Measurements from ENCODE around the gene GNPTAB. TPM values are rescaled to one million over a fixed set of nuclear protein-coding genes. Genes with fewer than 3 reads are reported as not detected.

Gene GNPTAB
- polyA plus RNA-seq, 2 of the 4 experiments (the other 2 are of a cell fraction), result 20.3 to 29.3 TPM

DNA sequence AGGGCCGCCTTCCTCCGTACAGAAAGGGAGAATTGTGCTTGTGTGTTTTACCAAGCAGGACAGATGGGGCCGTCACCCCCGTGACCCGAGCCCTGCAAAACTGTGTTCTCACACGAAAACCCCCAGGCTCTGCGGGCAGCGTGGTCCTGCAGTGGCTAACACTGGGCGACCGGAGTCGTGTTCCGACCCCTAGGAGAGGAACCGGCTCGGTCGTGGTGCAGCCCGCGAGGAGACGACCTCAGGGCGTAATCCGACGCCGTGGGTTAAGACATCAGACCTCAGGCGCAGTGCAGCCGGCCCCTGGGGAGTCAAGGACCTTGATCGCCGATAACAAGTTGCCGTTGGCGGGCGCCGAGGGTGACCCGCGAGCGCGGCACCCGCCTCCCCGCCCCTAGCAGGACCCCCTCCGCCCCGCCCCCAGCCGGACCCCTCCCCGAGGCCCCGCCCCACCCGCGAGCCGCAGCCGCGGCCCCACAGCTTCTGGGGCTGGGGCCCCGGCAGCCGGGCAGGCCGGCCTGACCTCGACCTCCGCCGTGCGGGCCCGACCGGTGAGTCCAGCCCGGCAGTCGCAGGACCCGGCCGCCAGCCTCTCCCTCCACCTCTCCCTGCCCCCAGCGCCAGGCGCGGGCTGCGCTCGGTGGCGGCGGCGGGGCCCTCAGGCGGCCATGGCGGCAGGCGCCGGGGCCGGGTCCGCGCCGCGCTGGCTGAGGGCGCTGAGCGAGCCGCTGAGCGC lies 133.4 kb downstream of the GNPTAB start, which contains the start of gene CHPT1 (continued):
- 0 out of 3 replicates have a peak, but pooled peaks have one; percentile 21 for TF ChIP-seq BCL3 (IDR thresholded peaks at IDR 0.05)
- TF ChIP-seq, protein P1, sequence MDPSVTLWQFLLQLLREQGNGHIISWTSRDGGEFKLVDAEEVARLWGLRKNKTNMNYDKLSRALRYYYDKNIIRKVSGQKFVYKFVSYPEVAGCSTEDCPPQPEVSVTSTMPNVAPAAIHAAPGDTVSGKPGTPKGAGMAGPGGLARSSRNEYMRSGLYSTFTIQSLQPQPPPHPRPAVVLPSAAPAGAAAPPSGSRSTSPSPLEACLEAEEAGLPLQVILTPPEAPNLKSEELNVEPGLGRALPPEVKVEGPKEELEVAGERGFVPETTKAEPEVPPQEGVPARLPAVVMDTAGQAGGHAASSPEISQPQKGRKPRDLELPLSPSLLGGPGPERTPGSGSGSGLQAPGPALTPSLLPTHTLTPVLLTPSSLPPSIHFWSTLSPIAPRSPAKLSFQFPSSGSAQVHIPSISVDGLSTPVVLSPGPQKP (IDR thresholded peaks at IDR 0.05; ENCODE audit: low read depth, low read length), result no peak

GRCh38 chr12:101696251-101697196 lies 134.2 kb downstream of the GNPTAB start:
- Histone ChIP-seq H3K27ac (peak overlapping the region; percentile 77 to 97), H3K4me3 (peak overlapping the region; percentile 87), H3K4me2 (peak overlapping the region; percentile 84), H3K9me3 (no peaks in the 10 kb centered on the region), H3K4me1 (peaks cover 20% of the 10 kb centered on the region)
- peak in 1 of 2 experiments; percentile 6 for DNase-seq (ENCODE audit: low read depth in 1 of 2, low spot score in 1 of 2)
- TF ChIP-seq CEBPB (IDR thresholded peaks at IDR 0.05), result 0 out of 4 replicates have a peak, but pooled peaks of 1 of the 2 experiments have one; percentile 20
- TF ChIP-seq, protein P1 (IDR thresholded peaks at IDR 0.05; ENCODE audit: low read depth, low read length), result no peak
- CTCF ChIA-PET, result no interaction called here
- POLR2A ChIA-PET, result interaction anchor here (0.6 kb wide), 1 partner anchor 172 kb away, joined by 7 read pairs; no protein-coding TSS in a partner anchor
- WGBS (ENCODE audit: missing lambda C conversion rate), result 72% methylated on average over 18 of the region's 18 CpGs
- peak in 1 of 2 experiments; percentile 1; a peak in 2 of 6 replicates for ATAC-seq
- no peak for FAIRE-seq

DNA sequence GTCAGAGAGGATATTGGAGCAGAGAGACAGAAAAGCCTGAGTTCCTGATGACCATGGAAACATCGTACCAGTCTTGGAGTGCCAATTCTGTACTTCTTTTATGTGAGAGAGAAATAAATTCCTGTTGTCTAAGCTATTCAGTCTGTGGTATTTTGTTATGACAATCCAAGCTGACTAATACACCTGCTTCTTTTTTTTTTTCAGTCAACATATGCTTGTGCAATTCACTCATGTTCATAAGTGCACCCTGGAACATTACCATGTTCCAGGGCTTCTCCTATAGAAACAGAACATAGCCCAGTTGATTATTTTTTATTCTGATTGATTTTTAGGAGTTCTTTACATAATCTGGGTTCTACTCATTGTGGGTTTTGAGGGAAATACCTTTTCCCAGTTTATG lies 135.1 kb downstream of the GNPTAB start:
- DNase-seq (ENCODE audit: low read depth in 1 of 2, low spot score in 1 of 2), result no peak
- no peak overlapping the region for H3K27ac ChIP-seq
- no peak overlapping the region for H3K4me3 ChIP-seq
- ATAC-seq, result no peak
- CTCF ChIA-PET, result interaction anchor here (0.6 kb wide), 1 partner anchor 133 kb away, joined by 3 read pairs; no protein-coding TSS in a partner anchor
- TF ChIP-seq CHD4 (IDR thresholded peaks at IDR 0.05; ENCODE audit: borderline replicate concordance), result no peak
- TF ChIP-seq, protein P2, sequence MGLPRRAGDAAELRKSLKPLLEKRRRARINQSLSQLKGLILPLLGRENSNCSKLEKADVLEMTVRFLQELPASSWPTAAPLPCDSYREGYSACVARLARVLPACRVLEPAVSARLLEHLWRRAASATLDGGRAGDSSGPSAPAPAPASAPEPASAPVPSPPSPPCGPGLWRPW (IDR thresholded peaks at IDR 0.05), result no peak
- no peak for TF ChIP-seq BHLHE40 (IDR thresholded peaks at IDR 0.05; ENCODE audit: low read depth, low read length)
- TF ChIP-seq ZNF302 (CRISPR knock-in tag; IDR thresholded peaks at IDR 0.05), result no peak
- no peak for TF ChIP-seq KDM5A (IDR thresholded peaks at IDR 0.05)
- no peak for TF ChIP-seq RNF2 (IDR thresholded peaks at IDR 0.05; ENCODE audit: borderline replicate concordance, low read depth)
- TF ChIP-seq SMC3 (IDR thresholded peaks at IDR 0.05), result no peak
- no peak for TF ChIP-seq FOSL2 (IDR thresholded peaks at IDR 0.05)
- no peak for TF ChIP-seq FOSL2 (CRISPR knock-in tag; IDR thresholded peaks at IDR 0.05)
- TF ChIP-seq CHD2 (IDR thresholded peaks at IDR 0.05; ENCODE audit: low read length, partially characterized antibody), result no peak
- TF ChIP-seq HOXB5 (CRISPR knock-in tag; IDR thresholded peaks at IDR 0.05), result no peak
- TF ChIP-seq PHF8 (IDR thresholded peaks at IDR 0.05; ENCODE audit: borderline replicate concordance, low read depth), result no peak
- no peak for TF ChIP-seq TFCP2L1 (CRISPR knock-in tag; IDR thresholded peaks at IDR 0.05)
- TF ChIP-seq HEYL (CRISPR knock-in tag; IDR thresholded peaks at IDR 0.05), result no peak
- no peak for TF ChIP-seq ZC3H11A (IDR thresholded peaks at IDR 0.05)
- no peak for TF ChIP-seq CBX8 (IDR thresholded peaks at IDR 0.05)
- no peak for TF ChIP-seq TP53 (CRISPR knock-in tag; IDR thresholded peaks at IDR 0.05)
- no peak for TF ChIP-seq USF2 (IDR thresholded peaks at IDR 0.05)
- no peak for TF ChIP-seq RFX5 (IDR thresholded peaks at IDR 0.05)
- H3K4me1 ChIP-seq, result peaks cover 20% of the 10 kb centered on the region
- H3K9me3 ChIP-seq, result no peaks in the 10 kb centered on the region
- WGBS (ENCODE audit: missing lambda C conversion rate), result 93% methylated on average over 1 of the region's 1 CpG
- H3K4me2 ChIP-seq, result no peak overlapping the region
- POLR2A ChIA-PET, result no interaction called here
- FAIRE-seq, result no peak

Data from A549 (cell line).